Mesenchymal stem cell (in vitro differentiated cells and primary cell): Measurements from ENCODE around the gene HYDIN.
"Not testable (repeated sequence)": the region's sequence is repeated elsewhere in the genome, so short reads cannot be mapped to it uniquely, and the experiment has no call there.

Experiments
- DNase-seq: peaks from one replicate; pipeline ENCODE4 v3.0.0-alpha.2; 2013
- H2AFZ ChIP-seq: one replicate; pipeline ENCODE4 v1.6.1; 2013; ENCODE audit warnings: low read depth, mild to moderate bottlenecking, control low read depth, inconsistent platforms, low read length, moderate library complexity
- H2AK5ac ChIP-seq: 2 replicates; pipeline ENCODE4 v1.6.1; 2013; ENCODE audit warnings: low read length, moderate library complexity, mild to moderate bottlenecking, inconsistent platforms; ENCODE audit not compliant: severe bottlenecking
- H2BK120ac ChIP-seq: one replicate; pipeline ENCODE4 v1.6.1; 2013; ENCODE audit warnings: low read depth, mild to moderate bottlenecking, inconsistent platforms, low read length, moderate library complexity
- H2BK12ac ChIP-seq, 2 experiments: one replicate each; pipeline ENCODE4 v1.6.1; 2013; ENCODE audit warnings: inconsistent platforms in 2 of 2, low read length in 2 of 2, mild to moderate bottlenecking in 2 of 2, moderate library complexity in 2 of 2, control low read depth in 1 of 2
- H2BK15ac ChIP-seq: one replicate; pipeline ENCODE4 v1.6.1; 2013; ENCODE audit warnings: mild to moderate bottlenecking, low read depth, inconsistent platforms; ENCODE audit not compliant: poor library complexity, severe bottlenecking
- H2BK5ac ChIP-seq: 2 replicates; pipeline ENCODE4 v1.6.1; 2013; ENCODE audit warnings: low read depth, mild to moderate bottlenecking, low read length, control low read depth, inconsistent platforms; ENCODE audit not compliant: poor library complexity, severe bottlenecking
- H3K14ac ChIP-seq, 2 experiments: one replicate each; pipeline ENCODE4 v1.6.1; 2013; ENCODE audit warnings: inconsistent platforms in 2 of 2, low read length in 2 of 2, control low read depth in 1 of 2, mild to moderate bottlenecking in 1 of 2, moderate library complexity in 1 of 2
- H3K18ac ChIP-seq, 2 experiments: one replicate each; pipeline ENCODE4 v1.6.1; 2013; ENCODE audit warnings: inconsistent platforms in 2 of 2, low read length in 2 of 2, control low read depth in 1 of 2, low read depth in 1 of 2, mild to moderate bottlenecking in 1 of 2
- H3K23ac ChIP-seq, 2 experiments: one replicate each; pipeline ENCODE4 v1.6.1; 2013; ENCODE audit warnings: inconsistent platforms in 2 of 2, low read length in 2 of 2, mild to moderate bottlenecking in 2 of 2, moderate library complexity in 2 of 2, control low read depth in 1 of 2
- H3K27ac ChIP-seq: 2 replicates; pipeline ENCODE4 v1.5.1; 2013; ENCODE audit warnings: mild to moderate bottlenecking, moderate library complexity, low read length, control low read depth, inconsistent platforms; ENCODE audit not compliant: poor library complexity, severe bottlenecking
- H3K27me3 ChIP-seq, 2 experiments: 2 replicates each; pipeline versions ENCODE4 v1.6.1 to v1.7.0; 2013; ENCODE audit warnings: low read length in 2 of 2, mild to moderate bottlenecking in 2 of 2, moderate library complexity in 2 of 2, control low read depth in 1 of 2, inconsistent platforms in 1 of 2; ENCODE audit not compliant: control insufficient read depth in 1 of 2, insufficient read depth in 1 of 2
- H3K36me3 ChIP-seq, 2 experiments: 2 replicates each; pipeline versions ENCODE4 v1.6.1 to v1.7.0; 2013; ENCODE audit warnings: low read length in 2 of 2, control low read depth in 1 of 2, inconsistent platforms in 1 of 2, low read depth in 1 of 2, mild to moderate bottlenecking in 1 of 2; ENCODE audit not compliant: insufficient read depth in 2 of 2, control insufficient read depth in 1 of 2
- H3K4ac ChIP-seq, 2 experiments: one replicate each; pipeline ENCODE4 v1.6.1; 2013; ENCODE audit warnings: inconsistent platforms in 2 of 2, low read length in 2 of 2, mild to moderate bottlenecking in 2 of 2, moderate library complexity in 2 of 2, control low read depth in 1 of 2, low read depth in 1 of 2
- H3K4me1 ChIP-seq: 2 replicates; pipeline ENCODE4 v1.6.1; 2013; ENCODE audit warnings: low read depth, low read length, control low read depth; ENCODE audit not compliant: control insufficient read depth, insufficient read depth
- H3K4me2 ChIP-seq: 2 replicates; pipeline ENCODE4 v1.6.1; 2013; ENCODE audit warnings: low read length, mild to moderate bottlenecking, inconsistent platforms; ENCODE audit not compliant: poor library complexity, severe bottlenecking
- H3K4me3 ChIP-seq, 2 experiments: 2 replicates each; pipeline versions ENCODE4 v1.5.1 to v1.7.0; 2013; ENCODE audit warnings: low read length in 2 of 2, mild to moderate bottlenecking in 2 of 2, control low read depth in 1 of 2, low read depth in 1 of 2; ENCODE audit not compliant: insufficient read depth in 1 of 2
- H3K79me1 ChIP-seq: replicated peaks from 2 replicates; pipeline ENCODE4 v1.6.1; 2013; ENCODE audit warnings: mild to moderate bottlenecking, control low read depth, low read length, inconsistent platforms; ENCODE audit not compliant: poor library complexity, severe bottlenecking
- H3K9ac ChIP-seq: 2 replicates; pipeline ENCODE4 v1.7.0; 2013; ENCODE audit warnings: mild to moderate bottlenecking, low read length, moderate library complexity
- H3K9me3 ChIP-seq: 2 replicates; pipeline ENCODE4 v1.7.0; 2013; ENCODE audit warnings: mild to moderate bottlenecking, low read length; ENCODE audit not compliant: control insufficient read depth
- H4K8ac ChIP-seq: one replicate; pipeline ENCODE4 v1.6.1; 2013; ENCODE audit warnings: inconsistent platforms, mild to moderate bottlenecking, low read length, moderate library complexity
- H4K91ac ChIP-seq: one replicate; pipeline ENCODE4 v1.6.1; 2013; ENCODE audit warnings: mild to moderate bottlenecking, low read length, inconsistent platforms
- WGBS: methylation state at CpG from one replicate; pipeline ENCODE4 v1.1.7; 2013; ENCODE audit warnings: mixed read lengths; 5-methylcytosine and 5-hydroxymethylcytosine counted together

The HYDIN gene

GRCh38 chr16:71161007-71161406 lies 69.5 kb downstream of the HYDIN start:
- not testable (repeated sequence) for H3K4me2 ChIP-seq, H3K4me3 ChIP-seq, H2BK120ac ChIP-seq, H3K14ac ChIP-seq, H3K9ac ChIP-seq, H2BK12ac ChIP-seq, H3K9me3 ChIP-seq, H3K4me1 ChIP-seq, DNase-seq, H4K8ac ChIP-seq, H2AFZ ChIP-seq, H3K27ac ChIP-seq, H2BK5ac ChIP-seq, H2BK15ac ChIP-seq, H4K91ac ChIP-seq, H3K36me3 ChIP-seq, H3K79me1 ChIP-seq, H3K23ac ChIP-seq, H3K4ac ChIP-seq, H2AK5ac ChIP-seq, H3K27me3 ChIP-seq, H3K18ac ChIP-seq
- 92% methylated on average over 6 of the region's 8 CpGs for WGBS

- not testable (repeated sequence) for H2BK5ac ChIP-seq, H3K23ac ChIP-seq, H4K91ac ChIP-seq, H2BK120ac ChIP-seq, H3K9ac ChIP-seq, H3K36me3 ChIP-seq, H4K8ac ChIP-seq, H3K4me3 ChIP-seq, H2AK5ac ChIP-seq, H3K4me1 ChIP-seq, H3K27me3 ChIP-seq, H2BK15ac ChIP-seq, H3K4me2 ChIP-seq, H2BK12ac ChIP-seq, H3K9me3 ChIP-seq, H3K79me1 ChIP-seq, H3K27ac ChIP-seq, H2AFZ ChIP-seq, DNase-seq, H3K4ac ChIP-seq, H3K18ac ChIP-seq, H3K14ac ChIP-seq
- WGBS, result no CpG with 5 or more reads among the region's 2 CpGs
These were observed 73.2 kb downstream of the HYDIN start for GRCh38 chr16:71157278-71157677.

GRCh38 chr16:71153329-71153728 lies 77.2 kb downstream of the HYDIN start:
- H2BK15ac ChIP-seq, H3K9me3 ChIP-seq: not testable (repeated sequence)

DNA sequence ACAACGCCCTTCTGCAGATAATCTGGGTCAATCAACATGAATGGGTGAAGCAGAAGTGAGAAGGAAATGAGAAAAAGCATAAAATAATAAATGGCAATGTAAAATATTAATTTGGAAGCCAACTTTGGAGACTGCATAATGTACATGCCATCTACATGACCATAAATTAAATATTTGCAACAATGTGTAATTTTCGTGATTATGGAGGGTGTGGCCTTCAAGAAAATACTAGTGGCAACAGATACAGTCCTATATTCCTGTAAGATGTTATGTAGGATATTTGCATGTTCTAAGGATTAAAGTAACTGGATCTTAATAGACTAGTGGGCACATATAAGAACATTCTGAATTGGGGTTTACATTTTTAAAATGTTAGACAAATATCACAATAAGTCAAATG lies 78.9 kb downstream of the HYDIN start:
- not testable (repeated sequence) for H3K27me3 ChIP-seq, H3K79me1 ChIP-seq, H2BK5ac ChIP-seq, H4K91ac ChIP-seq, H3K4ac ChIP-seq, H2BK12ac ChIP-seq, H3K18ac ChIP-seq, H3K4me1 ChIP-seq, H3K36me3 ChIP-seq, H4K8ac ChIP-seq, H2AFZ ChIP-seq, H3K9ac ChIP-seq, H3K23ac ChIP-seq, H2BK15ac ChIP-seq, H3K4me3 ChIP-seq, H2BK120ac ChIP-seq, H3K14ac ChIP-seq, DNase-seq, H2AK5ac ChIP-seq, H3K4me2 ChIP-seq, H3K27ac ChIP-seq, H3K9me3 ChIP-seq
- no CpG with 5 or more reads among the region's 2 CpGs for WGBS

More at GRCh38 chr16:71153329-71153728, 77.2 kb downstream of the HYDIN start:
- H2BK5ac ChIP-seq, H4K91ac ChIP-seq, H3K23ac ChIP-seq, H3K36me3 ChIP-seq, H3K4ac ChIP-seq, H4K8ac ChIP-seq, H3K4me3 ChIP-seq, H3K4me1 ChIP-seq, H3K27me3 ChIP-seq, H3K79me1 ChIP-seq, H2AFZ ChIP-seq, H3K4me2 ChIP-seq, H3K27ac ChIP-seq, DNase-seq, H2AK5ac ChIP-seq, H3K9ac ChIP-seq, H2BK120ac ChIP-seq, H2BK12ac ChIP-seq, H3K14ac ChIP-seq, H3K18ac ChIP-seq: not testable (repeated sequence)
- no CpG with 5 or more reads among the region's 6 CpGs for WGBS
